Neural progenitor cell (in vitro differentiated cells): ENCODE measurements around the gene ZC3H4.

Experiments
- CTCF ChIP-seq: fragments of 200-600 bp; sonication (generic); IDR thresholded peaks from 2 replicates; pipeline ENCODE4 v1.5.1; 2017; ENCODE audit warnings: antibody characterized with exemption, mild to moderate bottlenecking
- EZH2 ChIP-seq: fragments of 200-600 bp; sonication (generic); IDR thresholded peaks from 2 replicates; pipeline ENCODE4 v1.6.1; 2017; ENCODE audit warnings: antibody characterized with exemption, mild to moderate bottlenecking, moderate library complexity

DNA sequence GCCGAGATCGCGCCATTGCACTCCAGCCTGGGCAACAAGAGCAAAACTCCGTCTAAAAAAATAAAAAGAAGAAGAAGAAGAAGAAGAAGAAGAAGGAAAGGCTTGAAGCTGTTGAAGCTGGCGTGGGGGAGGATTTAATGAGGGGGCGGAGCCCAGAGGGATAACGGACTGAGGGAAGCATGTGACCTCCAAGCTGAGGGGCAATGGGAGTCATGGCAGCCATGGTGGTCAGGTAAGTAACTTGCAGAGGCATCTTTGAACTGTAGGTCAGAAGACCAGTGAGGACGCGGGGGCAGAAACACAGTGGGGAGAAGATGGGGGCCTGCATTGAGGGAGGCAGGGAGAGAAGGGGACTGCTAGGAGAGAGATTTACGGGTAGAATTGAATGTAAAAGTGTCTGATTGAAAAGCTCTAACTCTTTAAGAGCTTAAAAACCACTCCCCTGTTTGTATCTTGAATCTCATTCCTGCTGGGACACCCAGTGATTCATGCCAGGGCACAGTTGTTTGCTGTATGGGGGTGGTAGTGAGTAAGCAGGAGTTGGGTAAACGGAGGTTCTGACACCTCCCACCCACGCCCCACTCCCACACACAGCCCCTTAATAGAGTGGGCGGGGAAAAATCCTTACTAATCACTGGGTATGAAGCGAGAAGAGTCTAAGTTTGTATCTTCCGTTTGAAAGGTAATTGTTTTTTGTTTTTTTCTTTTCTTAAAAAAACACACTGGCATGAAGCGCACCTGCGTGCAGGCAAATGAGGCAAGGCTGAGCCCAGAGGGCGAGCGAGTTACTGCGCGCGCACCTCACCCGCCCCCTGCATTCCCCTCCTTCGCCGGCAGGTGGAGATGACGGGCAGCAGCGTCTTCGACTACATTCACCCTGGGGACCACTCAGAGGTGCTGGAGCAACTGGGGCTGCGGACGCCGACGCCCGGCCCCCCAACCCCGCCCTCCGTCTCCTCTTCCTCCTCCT, 78.2 kb downstream of the ZC3H4 start:
- TF ChIP-seq CTCF = peak; percentile 86
- TF ChIP-seq EZH2 = no peak
